Stimulated activated CD4-positive, alpha-beta T cell treated with anti-CD3 and anti-CD28 coated beads, Interleukin-4, amount 100 ng/mL, for 48 hours (primary cell): Measurements from ENCODE around the gene DHRSX.
"Not testable (repeated sequence)": the region's sequence is repeated elsewhere in the genome, so short reads cannot be mapped to it uniquely, and the experiment has no call there.

ENCODE experiments used
- DNase-seq, 2 donors: peaks; one replicate each; pipeline ENCODE4 v3.0.0-alpha.2; 2020; ENCODE audit warnings: low read depth in 2 of 2

The DHRSX gene

DNA sequence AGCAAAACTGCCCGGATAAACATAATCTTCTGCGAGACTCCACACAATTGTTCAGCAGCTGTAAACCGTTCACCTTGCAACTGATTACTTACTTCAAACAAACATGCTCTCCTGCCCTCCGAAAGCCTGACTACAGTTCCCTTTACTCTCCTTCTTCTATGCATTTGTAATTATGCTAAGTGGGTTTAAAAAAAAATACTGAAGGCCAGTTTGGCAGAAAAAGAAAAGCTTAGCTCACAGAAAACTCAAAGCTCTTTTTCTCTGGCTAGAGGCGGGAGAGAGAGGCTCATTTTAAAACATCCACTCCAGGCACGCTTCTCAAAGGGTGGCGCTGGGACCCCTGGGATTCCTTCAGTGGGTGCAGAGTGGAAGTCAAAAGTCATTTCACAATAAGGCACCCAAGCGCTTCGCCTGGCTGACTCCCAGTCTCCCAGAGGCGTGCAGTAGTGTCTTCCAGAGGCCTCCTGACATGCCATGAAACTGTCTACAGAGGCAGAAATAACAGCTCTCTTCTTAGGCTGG is 1.9 kb downstream of the DHRSX start:
- DNase-seq = no peak

GRCh38 chrX:2497961-2498780 is 2.6 kb downstream of the DHRSX start:
- DNase-seq = no peak

DNA sequence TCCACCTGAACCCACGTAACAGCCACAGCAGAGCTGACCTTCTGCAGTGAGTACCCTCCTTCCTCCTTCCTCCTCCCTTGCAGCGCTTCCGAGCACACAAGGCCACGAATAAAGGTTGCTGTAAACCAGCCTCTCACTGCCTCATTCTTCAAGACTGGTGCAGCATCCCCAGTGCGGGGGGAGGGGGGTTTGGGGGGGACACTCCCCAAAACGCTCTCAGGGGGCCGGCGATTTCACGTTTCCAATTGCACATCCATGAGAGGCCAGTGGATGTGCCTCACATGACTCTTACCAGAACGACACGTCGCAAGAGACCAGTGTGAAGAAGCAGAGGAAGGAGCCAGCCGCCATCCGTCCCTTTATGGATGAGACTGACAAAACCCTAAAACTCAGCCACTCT is 5.2 kb downstream of the DHRSX start:
- no peak for DNase-seq

DNA sequence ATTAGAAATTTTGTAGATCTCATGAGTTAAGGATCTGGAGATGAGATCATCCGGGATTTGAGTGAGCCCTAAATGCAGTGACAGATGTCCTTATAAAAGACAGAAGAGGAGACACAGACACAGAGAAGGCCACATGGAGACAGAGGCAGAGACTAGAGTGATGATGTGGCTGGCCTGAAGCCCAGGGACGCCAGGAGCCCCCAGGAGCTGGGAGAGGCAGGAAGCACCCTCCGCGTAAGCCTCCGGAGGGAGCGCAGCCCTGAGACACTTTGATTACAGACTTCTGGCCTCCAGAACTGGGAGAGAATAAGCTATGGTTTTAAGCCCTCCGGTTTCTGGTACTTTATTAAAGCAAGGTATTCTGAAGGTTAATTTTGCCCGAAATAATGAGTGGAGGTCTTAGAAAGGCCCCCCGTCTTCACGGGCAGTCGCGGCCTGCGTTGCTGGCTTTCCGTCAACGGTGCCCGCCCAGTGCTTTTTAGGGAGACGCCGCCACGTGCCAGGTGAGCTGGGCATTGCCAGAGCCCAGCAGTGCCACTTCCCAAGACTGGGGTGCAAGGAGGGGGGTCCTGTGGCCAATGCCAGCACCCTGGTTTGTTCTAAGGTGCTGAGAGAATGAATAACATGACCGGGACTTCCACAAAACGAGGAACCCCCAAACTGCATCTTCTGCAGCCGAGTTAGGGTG is 8.1 kb downstream of the DHRSX start:
- DNase-seq = no peak

- no peak for DNase-seq
Observed at GRCh38 chrX:2490634-2491033, 10.1 kb downstream of the DHRSX start.

DNA sequence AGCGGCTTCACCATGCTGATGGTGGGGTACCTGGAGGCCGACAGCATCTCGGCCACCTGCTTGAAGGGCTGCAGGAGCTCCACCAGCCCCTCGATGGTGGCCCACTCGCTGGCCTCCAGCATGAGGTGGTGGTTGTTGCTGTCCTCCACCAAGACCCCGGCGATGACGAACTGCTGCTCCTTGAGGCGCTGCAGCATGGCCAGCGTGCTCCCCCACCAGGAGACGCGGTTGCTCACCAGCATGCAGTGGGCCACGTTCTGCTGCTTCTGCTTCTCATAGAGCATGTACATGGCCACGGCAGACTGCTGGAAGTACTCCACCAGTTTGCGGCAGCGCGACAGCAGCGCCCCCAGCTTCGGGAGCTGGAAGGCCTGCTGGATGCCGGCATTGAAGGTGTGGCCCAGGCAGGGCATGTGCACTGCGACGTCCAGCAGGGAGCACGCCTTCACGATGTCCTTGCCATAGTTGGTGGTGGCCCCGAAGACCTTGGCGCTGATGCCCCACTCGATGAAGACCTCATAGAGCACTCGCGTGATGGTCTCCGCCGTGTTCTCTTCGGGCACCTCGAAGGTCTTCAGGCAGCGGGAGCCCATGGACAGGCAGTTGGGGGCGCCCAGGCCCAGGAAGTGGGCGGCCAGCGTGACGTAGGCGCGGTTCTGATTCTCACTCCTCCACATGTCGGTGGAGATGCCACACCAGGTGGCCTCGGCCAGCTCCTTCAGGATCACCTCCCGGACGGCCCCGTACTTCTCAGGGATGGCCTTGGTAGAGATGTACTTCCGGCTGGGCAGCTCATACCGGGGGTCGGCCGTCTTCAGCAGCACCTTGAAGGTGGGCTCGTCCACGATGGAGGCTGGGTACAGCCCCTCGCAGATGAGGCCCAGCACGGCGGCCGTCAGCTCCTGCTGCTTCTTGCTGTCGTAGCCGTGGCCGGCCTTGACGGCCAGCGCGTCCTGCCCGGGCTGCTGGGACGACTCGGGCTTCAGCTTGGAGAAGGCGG is 11.0 kb downstream of the DHRSX start:
- no peak for DNase-seq

DNA sequence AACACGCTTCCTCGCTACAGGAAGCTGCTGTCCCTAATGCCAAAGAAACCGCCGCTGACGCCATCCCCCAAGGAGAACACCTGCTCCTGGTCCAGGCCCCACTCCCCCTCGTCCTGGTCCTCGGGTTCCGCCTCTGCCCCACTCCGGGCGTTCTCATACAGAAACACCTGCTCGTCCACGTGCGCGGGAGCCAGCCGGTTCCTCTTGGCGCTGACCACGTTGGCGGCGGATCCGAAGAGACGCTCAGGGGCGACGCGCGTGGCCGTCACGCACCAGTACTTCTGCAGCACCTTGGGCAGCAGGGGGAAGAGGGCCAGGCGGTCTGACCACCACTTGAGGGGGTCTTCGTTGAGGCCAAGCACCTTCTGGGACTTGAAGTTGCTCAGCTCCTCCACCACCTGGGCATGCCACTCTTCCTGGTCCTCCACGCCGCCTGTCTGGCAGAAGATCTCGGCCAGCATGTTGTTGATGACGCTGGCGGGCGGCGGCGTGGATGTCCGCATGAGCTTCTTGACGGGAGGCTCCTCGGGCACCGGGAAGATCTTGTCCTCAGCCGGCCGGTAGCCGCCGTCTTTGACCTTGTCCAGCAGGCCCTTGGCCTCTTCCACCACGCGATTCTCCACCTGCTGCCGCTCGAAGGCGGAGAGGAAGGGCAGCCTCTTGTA is 12.0 kb downstream of the DHRSX start:
- no peak for DNase-seq

GRCh38 chrX:2487366-2487765 is 13.4 kb downstream of the DHRSX start:
- no peak for DNase-seq

DNA sequence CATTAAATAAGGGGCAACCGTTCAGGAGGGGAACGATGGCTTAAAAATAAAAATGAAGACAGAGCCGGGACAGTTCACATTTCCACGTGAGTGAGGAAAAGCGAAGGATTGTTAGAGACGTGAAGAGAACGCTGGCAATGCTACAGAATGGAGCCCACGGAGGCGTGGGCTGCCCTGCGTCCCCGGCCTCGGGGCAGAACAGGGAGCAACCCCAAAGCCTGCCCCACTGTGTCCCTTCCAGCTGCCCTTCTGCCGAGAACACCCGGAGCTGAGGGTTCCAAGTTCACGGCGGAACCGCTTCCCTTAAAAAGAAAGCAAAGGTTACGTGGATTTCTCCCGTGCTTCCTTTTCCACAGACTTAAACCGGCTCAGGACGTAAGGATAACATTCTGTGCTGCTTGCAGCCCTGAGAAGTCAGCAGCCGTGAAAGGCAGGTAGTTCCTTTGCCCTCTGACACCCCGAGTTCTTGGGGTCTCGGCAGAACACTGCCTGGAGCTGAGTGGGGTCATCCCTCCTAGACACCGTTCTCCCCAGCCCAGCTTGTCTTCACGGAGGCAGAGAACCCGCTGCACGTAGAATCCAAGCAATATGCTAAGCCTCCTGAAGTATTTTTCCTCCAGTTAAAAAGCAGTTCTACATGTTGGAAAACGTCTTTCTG is 14.2 kb downstream of the DHRSX start:
- DNase-seq = no peak

DNA sequence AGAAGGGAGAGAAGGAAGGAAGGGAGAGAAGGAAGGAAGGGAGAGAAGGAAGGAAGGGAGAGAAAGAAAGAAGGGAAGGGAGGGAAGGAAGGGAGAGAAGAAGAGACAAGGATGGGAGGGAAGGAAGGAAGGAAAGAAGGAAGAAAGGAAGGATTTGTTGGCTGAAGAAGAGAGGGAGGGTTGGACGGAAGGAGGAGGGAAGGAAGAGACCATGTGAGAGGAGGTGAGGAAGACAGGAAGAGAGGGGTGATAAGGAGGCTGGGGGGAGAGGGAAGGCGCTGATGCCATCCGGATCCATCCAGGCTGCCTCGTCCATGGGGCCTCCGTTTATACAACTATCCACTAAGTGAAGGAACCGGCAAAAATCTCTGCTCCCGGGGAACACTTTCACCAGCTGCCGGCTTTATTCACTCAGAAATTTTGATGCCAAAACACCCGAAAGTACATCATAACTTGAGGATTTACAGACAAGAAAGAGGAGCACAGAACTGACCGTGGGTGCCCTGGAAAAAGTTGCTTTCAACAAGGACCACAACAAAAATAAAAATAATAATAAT is 14.9 kb downstream of the DHRSX start:
- no peak for DNase-seq

DNA sequence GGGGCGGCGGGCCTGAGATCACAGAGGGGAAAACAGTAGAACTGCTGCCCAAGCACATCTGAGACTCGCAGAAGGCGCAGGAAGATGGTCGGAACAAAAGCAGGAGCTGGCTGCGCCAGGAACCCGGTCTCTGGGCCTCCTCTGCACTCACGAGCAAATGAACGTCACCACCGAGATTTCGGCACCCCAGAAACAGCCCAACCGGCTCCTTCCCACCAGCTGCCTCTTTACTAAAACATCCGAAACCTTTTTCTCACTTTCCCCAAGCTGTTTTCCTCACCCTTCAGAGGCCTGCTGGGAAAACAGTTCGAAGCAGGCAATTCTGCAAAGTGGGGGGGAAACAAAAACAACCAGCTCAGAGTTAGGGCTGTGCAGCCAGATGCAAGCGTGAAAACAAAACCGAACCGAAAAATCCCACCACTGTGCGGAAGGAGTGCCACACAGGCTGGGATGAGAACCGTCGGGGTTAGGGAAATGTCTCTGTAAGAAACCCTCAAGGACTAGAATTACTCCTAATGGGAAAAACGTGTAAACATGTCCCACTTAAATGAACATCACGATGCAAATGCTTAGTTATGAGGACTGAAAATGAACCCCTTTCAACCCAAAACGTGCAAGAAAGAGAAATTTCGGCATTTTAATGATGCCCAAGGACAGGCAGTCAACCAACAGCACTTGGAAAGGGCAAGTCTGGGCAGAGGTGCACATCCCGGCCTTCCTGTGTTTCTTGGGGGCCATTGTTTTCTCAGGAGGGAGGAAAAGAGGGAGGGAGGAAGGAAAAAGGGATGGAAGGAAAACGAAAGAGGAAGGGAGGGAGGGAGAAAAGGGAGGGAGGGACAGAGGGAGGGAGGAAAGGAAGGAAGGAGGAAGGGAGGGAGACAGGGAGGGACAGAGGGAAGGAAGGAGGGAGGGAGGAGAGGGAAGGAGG is 15.8 kb downstream of the DHRSX start:
- DNase-seq = no peak

GRCh38 chrX:2484256-2484655 is 16.5 kb downstream of the DHRSX start:
- DNase-seq = no peak

DNA sequence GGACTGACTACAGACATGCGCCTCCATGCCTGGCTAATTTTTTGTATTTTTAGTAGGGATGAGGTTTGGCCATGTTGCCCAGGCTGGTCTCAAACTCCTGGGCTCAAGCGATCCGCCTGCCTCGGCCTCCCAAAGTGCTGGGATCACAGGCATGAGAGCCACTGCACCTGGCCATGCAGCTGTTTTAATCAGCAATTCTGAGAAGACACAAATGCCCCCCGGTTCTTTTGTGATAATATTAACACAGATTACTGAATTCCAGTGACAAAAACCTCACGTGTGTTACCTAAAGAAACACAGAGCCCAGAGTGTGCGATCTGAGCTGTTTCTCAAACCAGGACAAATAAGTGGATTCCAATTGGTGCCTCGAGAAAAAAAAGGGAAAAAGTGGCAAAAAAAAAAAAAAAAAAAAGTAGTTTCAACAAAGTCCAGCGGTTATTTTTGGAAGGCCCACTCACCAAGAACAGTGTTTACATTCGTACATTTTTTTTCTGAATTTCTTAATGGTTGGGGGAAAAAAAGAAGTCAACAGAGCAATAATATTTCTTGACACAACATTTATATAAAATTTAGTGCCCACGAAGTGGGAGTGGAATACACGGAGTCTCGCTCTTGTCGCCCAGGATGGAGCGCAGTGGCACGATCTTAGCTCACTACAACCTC is 17.2 kb downstream of the DHRSX start:
- DNase-seq = no peak

DNA sequence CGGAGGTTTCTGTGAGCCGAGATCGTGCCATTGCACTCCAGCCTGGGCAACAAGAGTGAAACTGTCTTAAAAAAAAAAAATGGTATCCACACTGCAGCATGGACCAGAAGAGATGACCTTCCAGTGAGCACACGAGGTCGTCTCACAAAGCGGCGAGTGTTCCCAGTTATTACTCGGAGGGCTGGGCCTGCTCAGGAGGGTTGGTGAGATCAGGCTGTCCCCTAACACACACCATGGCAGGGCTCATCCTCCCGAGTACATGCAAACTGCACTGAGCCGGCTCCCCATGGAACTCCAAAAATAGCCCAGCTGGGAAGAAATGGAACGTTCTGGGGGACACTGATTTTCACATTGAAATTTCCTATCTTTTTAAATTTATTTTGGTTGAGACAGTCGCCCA is 19.2 kb downstream of the DHRSX start:
- not testable (repeated sequence) for DNase-seq

DNA sequence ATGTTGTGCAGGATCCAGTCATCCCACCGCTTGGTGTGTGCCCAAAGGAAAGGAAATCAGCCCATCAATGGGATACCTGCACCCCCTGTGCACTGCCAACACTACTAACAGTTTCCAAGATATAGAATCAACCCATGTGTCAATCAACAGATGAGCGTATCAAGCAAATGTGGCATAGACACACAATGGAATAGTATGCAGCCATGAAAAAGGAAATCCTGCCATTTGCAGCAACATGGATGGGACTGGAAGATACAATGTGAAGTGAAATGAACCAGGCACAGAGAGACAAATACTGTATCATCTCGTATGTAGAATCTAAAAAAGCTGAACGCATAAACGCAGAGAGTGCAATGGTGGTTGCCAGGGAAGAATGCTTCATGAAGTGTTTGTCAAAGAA is 20.8 kb downstream of the DHRSX start:
- not testable (repeated sequence) for DNase-seq

GRCh38 chrX:2479420-2479780 is 21.4 kb downstream of the DHRSX start:
- DNase-seq = no peak

DNA sequence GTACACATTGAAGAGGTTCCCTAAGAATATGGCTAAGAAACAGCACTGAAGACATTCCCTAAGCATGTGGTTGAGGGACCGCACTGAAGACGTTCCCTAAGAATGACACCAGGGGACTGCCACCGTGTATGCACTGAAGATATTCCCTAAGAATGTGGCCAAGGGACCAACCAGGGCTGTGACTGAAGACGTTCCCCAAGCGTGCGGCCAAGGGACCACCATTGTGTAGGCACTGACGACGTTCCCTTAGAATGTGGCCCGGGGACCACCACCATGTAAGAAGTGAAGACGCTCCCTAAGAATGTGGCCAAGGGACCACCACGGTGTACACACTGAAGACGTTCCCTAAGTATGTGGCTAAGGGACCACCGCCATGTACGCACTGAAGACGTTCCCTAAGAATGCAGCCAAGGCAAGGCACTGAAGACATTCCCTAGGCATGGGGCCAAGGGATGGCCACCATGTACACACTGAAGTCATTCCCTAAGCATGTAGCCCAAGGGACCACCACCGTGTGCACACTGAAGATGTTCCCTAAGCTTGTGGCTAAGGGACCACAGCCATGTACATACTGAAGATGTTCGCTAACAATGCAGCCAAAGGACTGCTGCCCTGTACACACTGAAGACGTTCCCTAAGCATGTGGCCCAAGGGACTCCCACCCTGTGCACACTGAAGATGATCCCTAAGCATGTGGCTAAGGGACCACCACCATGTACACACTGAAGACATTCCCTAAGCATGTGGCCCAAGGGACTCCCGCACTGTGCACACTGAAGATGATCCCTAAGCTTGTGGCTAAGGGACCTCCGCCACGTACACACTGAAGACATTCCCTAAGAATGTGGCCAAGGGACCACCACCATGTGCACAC is 22.0 kb downstream of the DHRSX start:
- DNase-seq = no peak

- not testable (repeated sequence) for DNase-seq
Observed at GRCh38 chrX:2477313-2477712, 23.5 kb downstream of the DHRSX start.
